Mucosa of stomach (tissue), 1 donor: ENCODE data around the gene LRRC37A.
"Not testable (repeated sequence)": the region's sequence is repeated elsewhere in the genome, so short reads cannot be mapped to it uniquely, and the experiment has no call there.

ENCODE experiments used
- H3K27me3 ChIP-seq: one replicate; pipeline ENCODE4 v1.7.0; 2013; ENCODE audit warnings: mild to moderate bottlenecking, low read length; ENCODE audit not compliant: control insufficient read depth, insufficient read depth
- H3K36me3 ChIP-seq: one replicate; pipeline ENCODE4 v1.7.0; 2013; ENCODE audit warnings: low read length; ENCODE audit not compliant: control insufficient read depth, insufficient read depth
- H3K4me1 ChIP-seq: one replicate; pipeline ENCODE4 v1.7.0; 2013; ENCODE audit warnings: mild to moderate bottlenecking, low read length; ENCODE audit not compliant: control insufficient read depth, insufficient read depth
- H3K4me3 ChIP-seq: one replicate; pipeline ENCODE4 v1.7.0; 2013; ENCODE audit warnings: low read length
- H3K9ac ChIP-seq: one replicate; pipeline ENCODE4 v1.7.0; 2013; ENCODE audit warnings: mild to moderate bottlenecking, low read length, moderate library complexity
- H3K9me3 ChIP-seq: one replicate; pipeline ENCODE4 v1.7.0; 2013; ENCODE audit warnings: mild to moderate bottlenecking, low read length, moderate library complexity; ENCODE audit not compliant: control insufficient read depth
- donor health status: Pancreatic carcinoma.

Gene LRRC37A

GRCh38 chr17:46341220-46341619 is 46.3 kb downstream of the LRRC37A start:
- not testable (repeated sequence) for H3K27me3 ChIP-seq, H3K9me3 ChIP-seq, H3K9ac ChIP-seq, H3K36me3 ChIP-seq, H3K4me3 ChIP-seq, H3K4me1 ChIP-seq

GRCh38 chr17:46342131-46342530 is 47.2 kb downstream of the LRRC37A start:
- H3K9me3 ChIP-seq, H3K4me1 ChIP-seq, H3K36me3 ChIP-seq, H3K9ac ChIP-seq, H3K4me3 ChIP-seq, H3K27me3 ChIP-seq: not testable (repeated sequence)

DNA sequence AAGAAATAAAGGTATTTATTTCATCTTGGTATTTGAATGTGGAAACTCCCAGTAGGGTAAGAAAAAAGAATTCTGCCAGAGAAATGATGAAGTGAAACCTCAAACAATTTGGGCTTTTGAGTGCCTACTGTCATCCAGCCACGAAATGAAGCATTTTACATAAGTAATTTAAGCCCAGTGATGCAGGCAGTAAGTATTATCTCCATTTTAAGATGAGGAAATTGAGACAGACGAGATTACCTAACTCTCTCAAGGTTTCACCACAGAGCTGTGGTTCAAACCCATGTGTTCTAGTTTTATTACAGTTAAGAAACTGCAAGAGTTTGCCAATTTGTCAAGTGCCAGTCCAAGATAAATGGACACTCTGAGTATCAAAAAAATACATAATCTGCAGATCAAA is 53.4 kb downstream of the LRRC37A start:
- H3K36me3 ChIP-seq, H3K9me3 ChIP-seq, H3K4me3 ChIP-seq, H3K27me3 ChIP-seq, H3K4me1 ChIP-seq, H3K9ac ChIP-seq: not testable (repeated sequence)

DNA sequence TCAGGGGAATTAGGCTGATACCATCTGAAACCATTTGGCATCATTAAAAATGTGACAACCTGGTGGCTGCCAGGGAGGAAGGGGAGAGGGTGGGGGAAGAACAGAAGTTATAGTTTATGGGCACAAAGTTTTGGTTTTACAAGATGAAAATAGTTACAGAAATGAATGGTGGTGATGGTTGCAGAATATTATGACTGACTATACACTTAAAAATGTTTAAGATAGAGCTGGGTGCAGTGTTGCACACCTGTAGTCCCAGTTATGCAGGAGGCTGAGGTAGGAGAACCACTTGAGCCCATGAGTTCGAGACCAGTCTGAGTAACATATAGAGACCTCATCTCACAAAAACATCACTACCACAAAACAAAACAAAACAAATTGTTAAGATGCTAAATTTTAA is 54.1 kb downstream of the LRRC37A start:
- not testable (repeated sequence) for H3K4me3 ChIP-seq, H3K36me3 ChIP-seq, H3K9ac ChIP-seq, H3K27me3 ChIP-seq, H3K9me3 ChIP-seq, H3K4me1 ChIP-seq

DNA sequence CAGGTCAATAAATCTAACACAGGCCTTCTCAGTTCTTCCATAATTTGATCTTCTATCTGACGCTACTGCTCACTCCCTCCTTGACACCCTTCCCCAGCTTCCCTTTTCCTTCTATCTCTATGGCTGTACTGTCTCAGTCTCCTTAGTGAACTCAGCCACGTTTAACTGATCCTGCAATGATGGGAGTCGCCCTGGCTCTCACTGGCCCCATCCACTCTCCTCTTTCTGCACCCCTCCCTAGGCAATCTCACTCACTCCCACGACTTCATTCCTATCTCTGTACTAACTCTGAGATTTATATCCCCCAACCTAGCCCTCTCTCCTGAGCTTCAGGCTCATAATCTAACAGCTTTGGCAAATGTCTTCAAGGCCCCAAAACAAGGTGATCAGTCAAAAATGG is 58.9 kb downstream of the LRRC37A start:
- not testable (repeated sequence) for H3K9ac ChIP-seq, H3K36me3 ChIP-seq, H3K27me3 ChIP-seq, H3K4me1 ChIP-seq, H3K4me3 ChIP-seq, H3K9me3 ChIP-seq

GRCh38 chr17:46361145-46361735 is 66.3 kb downstream of the LRRC37A start:
- H3K4me1 ChIP-seq, H3K9ac ChIP-seq, H3K27me3 ChIP-seq, H3K36me3 ChIP-seq, H3K9me3 ChIP-seq, H3K4me3 ChIP-seq: not testable (repeated sequence)

GRCh38 chr17:46361755-46362154 is 66.8 kb downstream of the LRRC37A start, which contains the start of gene ARL17B:
Gene ARL17B, minus strand, starts transcription at chr17:46361766. Its CDS starts 3,369 bp downstream, at chr17:46358397.
- H3K4me1 ChIP-seq, H3K4me3 ChIP-seq, H3K9me3 ChIP-seq, H3K36me3 ChIP-seq, H3K27me3 ChIP-seq, H3K9ac ChIP-seq: not testable (repeated sequence)

- not testable (repeated sequence) for H3K9ac ChIP-seq, H3K4me1 ChIP-seq, H3K36me3 ChIP-seq, H3K27me3 ChIP-seq, H3K9me3 ChIP-seq, H3K4me3 ChIP-seq
These were observed 72.6 kb downstream of the LRRC37A start for GRCh38 chr17:46367520-46367919.

GRCh38 chr17:46372236-46373229 is 77.6 kb downstream of the LRRC37A start:
- H3K36me3 ChIP-seq, H3K9ac ChIP-seq, H3K4me3 ChIP-seq, H3K9me3 ChIP-seq, H3K4me1 ChIP-seq, H3K27me3 ChIP-seq: not testable (repeated sequence)

DNA sequence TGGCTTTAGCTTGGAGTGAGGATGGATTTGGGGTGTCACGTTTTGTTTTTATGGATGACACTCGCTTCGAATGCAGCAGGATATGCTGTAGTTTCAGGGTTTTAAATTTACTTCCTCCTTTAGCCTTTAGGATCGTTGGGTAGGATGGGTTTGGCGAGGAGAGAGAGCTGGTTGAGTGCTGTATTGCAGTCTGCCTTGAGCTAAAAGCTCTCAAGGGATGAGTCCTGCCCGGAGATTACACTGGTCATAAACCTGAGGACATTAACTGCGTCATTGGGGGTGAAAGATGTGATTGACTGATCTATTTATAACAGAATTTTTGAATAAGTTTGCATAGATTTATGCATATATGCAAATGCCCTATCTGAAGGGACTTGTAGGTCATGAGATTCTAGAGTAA is 78.5 kb downstream of the LRRC37A start:
- not testable (repeated sequence) for H3K27me3 ChIP-seq, H3K9ac ChIP-seq, H3K9me3 ChIP-seq, H3K4me1 ChIP-seq, H3K4me3 ChIP-seq, H3K36me3 ChIP-seq

GRCh38 chr17:46383118-46383517 is 88.2 kb downstream of the LRRC37A start:
- not testable (repeated sequence) for H3K4me3 ChIP-seq, H3K9me3 ChIP-seq, H3K27me3 ChIP-seq, H3K36me3 ChIP-seq, H3K4me1 ChIP-seq, H3K9ac ChIP-seq

DNA sequence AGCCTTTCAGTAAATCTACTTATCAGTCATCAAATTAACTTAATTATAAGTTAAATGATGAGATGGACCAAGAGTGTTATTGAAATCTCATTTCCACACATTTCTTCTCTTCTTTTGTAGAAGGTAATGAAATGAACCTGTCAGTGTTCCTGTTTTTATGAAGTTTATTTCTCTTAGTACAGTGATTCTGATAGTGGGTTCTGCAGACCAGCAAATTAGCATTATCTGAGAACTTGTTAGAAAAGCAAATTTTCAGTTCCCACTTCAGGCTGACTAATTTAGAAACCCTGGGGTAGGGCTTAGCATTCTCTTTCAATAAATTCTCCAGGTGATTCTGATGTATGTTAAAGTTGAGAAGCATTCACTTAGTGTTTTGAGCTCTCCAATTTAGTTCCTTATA is 90.6 kb downstream of the LRRC37A start:
- not testable (repeated sequence) for H3K9ac ChIP-seq, H3K27me3 ChIP-seq, H3K9me3 ChIP-seq, H3K36me3 ChIP-seq, H3K4me3 ChIP-seq, H3K4me1 ChIP-seq
